ENCODE measurements around the gene CC2D2B.
"Not testable (repeated sequence)": the region's sequence is repeated elsewhere in the genome, so short reads cannot be mapped to it uniquely, and the experiment has no call there.

Gene CC2D2B

GRCh38 chr10:96047004-96047649 is 139.4 kb downstream of the CC2D2B start:
- Histone ChIP-seq H3K36me3 (ENCODE audit: control insufficient read depth, insufficient read depth, low read length) (peaks cover 46% of the 10 kb centered on the region), H3K4me1 (ENCODE audit: control insufficient read depth, insufficient read depth, low read length, poor library complexity, severe bottlenecking) (no peaks in the 10 kb centered on the region), H3K9me3 (ENCODE audit: control insufficient read depth, low read length) (no peaks in the 10 kb centered on the region), H3K4me3 (ENCODE audit: extremely low read depth, insufficient read depth, low read length, poor library complexity, severe bottlenecking) (no peak overlapping the region), H3K27ac (ENCODE audit: low read depth, low read length, severe bottlenecking) (no peak overlapping the region)
- 93 to 100% methylated on average over 4 of the region's 4 CpGs for WGBS, 2 experiments (ENCODE audit: insufficient coverage in 2 of 2)

DNA sequence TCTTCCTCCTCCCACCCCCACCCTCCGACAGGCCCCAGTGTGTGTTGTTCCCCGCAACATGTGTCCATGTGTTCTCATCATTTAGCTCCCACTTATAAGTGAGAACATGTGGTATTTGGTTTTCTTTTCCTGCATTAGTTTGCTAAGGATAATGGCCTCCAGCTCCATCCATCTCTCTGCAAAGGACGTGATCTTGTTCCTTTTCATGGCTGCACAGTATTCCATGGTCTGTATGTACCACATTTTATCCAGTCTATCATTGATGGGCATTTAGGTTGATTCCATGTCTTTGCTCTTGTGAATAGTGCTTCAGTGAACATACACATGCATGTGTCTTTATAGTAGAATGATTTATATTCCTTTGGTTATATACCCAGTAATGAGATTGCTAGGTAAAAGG is 140.2 kb downstream of the CC2D2B start:
- not testable (repeated sequence) for H3K4me1 ChIP-seq (ENCODE audit: control insufficient read depth, insufficient read depth, low read length, poor library complexity, severe bottlenecking); H3K9me3 ChIP-seq (ENCODE audit: control insufficient read depth, low read length); H3K27ac ChIP-seq (ENCODE audit: low read depth, low read length, severe bottlenecking); H3K4me3 ChIP-seq (ENCODE audit: extremely low read depth, insufficient read depth, low read length, poor library complexity, severe bottlenecking)
- 60% methylated on average over 1 of the region's 3 CpGs; no CpG with 5 or more reads in 1 of the 2 experiments for WGBS, 2 experiments (ENCODE audit: insufficient coverage in 2 of 2)
- H3K36me3 ChIP-seq (ENCODE audit: control insufficient read depth, insufficient read depth, low read length) = peaks cover 53% of the 10 kb centered on the region

DNA sequence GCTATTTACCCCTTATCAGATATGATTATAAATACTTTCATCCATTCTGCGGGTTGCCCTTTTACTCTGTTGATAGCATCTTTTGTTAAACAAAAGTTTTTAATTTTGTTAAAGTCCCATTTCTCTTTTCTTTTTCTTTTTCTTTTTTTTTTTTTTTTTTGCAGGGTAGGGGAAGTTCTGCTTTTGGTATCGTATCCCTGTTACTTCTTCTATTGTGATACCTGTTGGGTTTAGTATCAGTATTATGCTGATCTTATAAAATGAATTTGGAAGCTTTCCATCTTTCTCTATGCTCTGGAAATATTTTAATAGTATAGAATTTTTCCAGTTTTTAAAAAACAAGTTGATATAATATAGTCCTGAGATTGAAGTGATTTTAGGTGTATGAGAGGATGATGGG is 141.6 kb downstream of the CC2D2B start:
- Histone ChIP-seq H3K27ac (ENCODE audit: low read depth, low read length, severe bottlenecking) (no peak overlapping the region), H3K9me3 (ENCODE audit: control insufficient read depth, low read length) (no peaks in the 10 kb centered on the region), H3K4me3 (ENCODE audit: extremely low read depth, insufficient read depth, low read length, poor library complexity, severe bottlenecking) (no peak overlapping the region), H3K36me3 (ENCODE audit: control insufficient read depth, insufficient read depth, low read length) (peaks cover 58% of the 10 kb centered on the region), H3K4me1 (ENCODE audit: control insufficient read depth, insufficient read depth, low read length, poor library complexity, severe bottlenecking) (no peaks in the 10 kb centered on the region)
- WGBS, 2 experiments (ENCODE audit: insufficient coverage in 2 of 2) = no CpG with 5 or more reads among the region's 2 CpGs

DNA sequence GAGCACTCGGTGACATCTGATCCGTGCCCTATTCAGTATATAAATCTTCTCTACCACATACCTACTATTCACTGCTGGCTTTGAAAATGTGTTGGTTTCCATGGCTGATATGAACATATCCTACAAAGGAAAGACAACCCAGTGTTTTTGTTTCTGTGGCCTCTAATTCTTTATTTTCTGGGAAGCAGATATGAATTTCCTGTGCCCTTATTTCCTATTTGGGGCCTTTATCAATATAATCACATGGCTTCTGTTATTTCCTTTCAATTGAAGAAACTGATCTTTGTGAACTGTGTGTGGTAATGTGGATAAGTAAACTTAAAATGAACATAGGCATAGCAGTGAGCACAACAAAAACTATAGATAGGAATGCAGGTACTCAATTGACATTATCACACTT is 146.2 kb downstream of the CC2D2B start:
- Histone ChIP-seq H3K9me3 (ENCODE audit: control insufficient read depth, low read length) (no peaks in the 10 kb centered on the region), H3K4me1 (ENCODE audit: control insufficient read depth, insufficient read depth, low read length, poor library complexity, severe bottlenecking) (no peaks in the 10 kb centered on the region), H3K36me3 (ENCODE audit: control insufficient read depth, insufficient read depth, low read length) (peaks cover 74% of the 10 kb centered on the region), H3K4me3 (ENCODE audit: extremely low read depth, insufficient read depth, low read length, poor library complexity, severe bottlenecking) (no peak overlapping the region), H3K27ac (ENCODE audit: low read depth, low read length, severe bottlenecking) (no peak overlapping the region)
- WGBS, 2 experiments (ENCODE audit: insufficient coverage in 2 of 2) = no CpG with 5 or more reads among the region's 2 CpGs

DNA sequence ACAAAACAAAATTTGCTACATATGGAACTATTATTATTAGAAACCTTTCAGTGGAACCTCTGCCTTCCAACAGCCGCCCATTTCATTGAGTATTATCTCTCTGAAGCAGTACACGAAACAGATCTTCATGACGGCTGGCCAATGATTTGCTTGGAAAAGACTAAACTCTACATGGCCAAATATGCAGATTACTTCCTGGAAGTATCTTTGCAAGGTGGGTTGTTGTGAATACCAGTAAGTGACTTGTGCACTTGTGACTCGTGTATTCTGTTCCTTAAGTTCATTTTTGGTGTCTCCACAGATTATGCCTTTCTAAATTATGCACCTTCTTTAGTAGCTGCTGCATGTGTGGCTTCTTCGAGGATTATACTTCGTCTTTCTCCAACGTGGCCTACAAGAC is 149.0 kb downstream of the CC2D2B start:
- H3K9me3 ChIP-seq (ENCODE audit: control insufficient read depth, low read length) = no peaks in the 10 kb centered on the region
- H3K4me3 ChIP-seq (ENCODE audit: extremely low read depth, insufficient read depth, low read length, poor library complexity, severe bottlenecking) = no peak overlapping the region
- no peak overlapping the region for H3K27ac ChIP-seq (ENCODE audit: low read depth, low read length, severe bottlenecking)
- no peaks in the 10 kb centered on the region for H3K4me1 ChIP-seq (ENCODE audit: control insufficient read depth, insufficient read depth, low read length, poor library complexity, severe bottlenecking)
- peaks cover 77% of the 10 kb centered on the region for H3K36me3 ChIP-seq (ENCODE audit: control insufficient read depth, insufficient read depth, low read length)
- WGBS, 2 experiments (ENCODE audit: insufficient coverage in 2 of 2) = 91 to 96% methylated on average over 4 to 6 of the region's 7 CpGs

DNA sequence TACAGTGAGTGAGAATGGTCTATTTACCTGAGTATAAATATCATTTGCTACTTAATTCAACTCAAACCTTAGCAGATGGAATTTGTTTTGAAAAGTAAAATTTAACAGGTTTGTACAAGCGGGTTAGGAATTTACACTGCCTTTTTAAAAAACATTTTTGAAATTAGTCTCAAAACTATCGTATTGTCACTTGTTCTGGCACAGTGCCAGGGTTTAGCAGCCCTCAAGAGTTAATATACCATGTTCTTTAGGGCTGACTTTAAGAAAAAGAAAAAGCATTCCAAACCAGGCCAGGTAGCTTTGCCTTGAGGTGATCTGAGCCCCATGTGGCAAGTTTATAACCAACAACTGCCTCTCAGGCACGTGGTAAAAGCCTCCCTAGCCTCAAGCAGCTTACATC is 153.5 kb downstream of the CC2D2B start:
- Histone ChIP-seq H3K36me3 (ENCODE audit: control insufficient read depth, insufficient read depth, low read length) (peaks cover 54% of the 10 kb centered on the region), H3K27ac (ENCODE audit: low read depth, low read length, severe bottlenecking) (no peak overlapping the region), H3K9me3 (ENCODE audit: control insufficient read depth, low read length) (no peaks in the 10 kb centered on the region), H3K4me1 (ENCODE audit: control insufficient read depth, insufficient read depth, low read length, poor library complexity, severe bottlenecking) (no peaks in the 10 kb centered on the region), H3K4me3 (ENCODE audit: extremely low read depth, insufficient read depth, low read length, poor library complexity, severe bottlenecking) (no peak overlapping the region)
- WGBS, 2 experiments (ENCODE audit: insufficient coverage in 2 of 2) = 92 to 100% methylated on average over 1 to 3 of the region's 3 CpGs

- no peak overlapping the region for H3K4me3 ChIP-seq (ENCODE audit: extremely low read depth, insufficient read depth, low read length, poor library complexity, severe bottlenecking)
- no peaks in the 10 kb centered on the region for H3K9me3 ChIP-seq (ENCODE audit: control insufficient read depth, low read length)
- peaks cover 18% of the 10 kb centered on the region for H3K4me1 ChIP-seq (ENCODE audit: control insufficient read depth, insufficient read depth, low read length, poor library complexity, severe bottlenecking)
- H3K27ac ChIP-seq (ENCODE audit: low read depth, low read length, severe bottlenecking) = no peak overlapping the region
- H3K36me3 ChIP-seq (ENCODE audit: control insufficient read depth, insufficient read depth, low read length) = no peaks in the 10 kb centered on the region
- WGBS, 2 experiments (ENCODE audit: insufficient coverage in 2 of 2) = no CpG with 5 or more reads among the region's 2 CpGs
Measured at GRCh38 chr10:96072674-96073073, 164.9 kb downstream of the CC2D2B start.

GRCh38 chr10:96073722-96074121 is 165.9 kb downstream of the CC2D2B start:
- Histone ChIP-seq H3K27ac (ENCODE audit: low read depth, low read length, severe bottlenecking) (no peak overlapping the region), H3K4me1 (ENCODE audit: control insufficient read depth, insufficient read depth, low read length, poor library complexity, severe bottlenecking) (peaks cover 18% of the 10 kb centered on the region), H3K9me3 (ENCODE audit: control insufficient read depth, low read length) (no peaks in the 10 kb centered on the region), H3K36me3 (ENCODE audit: control insufficient read depth, insufficient read depth, low read length) (no peaks in the 10 kb centered on the region), H3K4me3 (ENCODE audit: extremely low read depth, insufficient read depth, low read length, poor library complexity, severe bottlenecking) (no peak overlapping the region)
- 71 to 100% methylated on average over 1 of the region's 1 CpG for WGBS, 2 experiments (ENCODE audit: insufficient coverage in 2 of 2)

DNA sequence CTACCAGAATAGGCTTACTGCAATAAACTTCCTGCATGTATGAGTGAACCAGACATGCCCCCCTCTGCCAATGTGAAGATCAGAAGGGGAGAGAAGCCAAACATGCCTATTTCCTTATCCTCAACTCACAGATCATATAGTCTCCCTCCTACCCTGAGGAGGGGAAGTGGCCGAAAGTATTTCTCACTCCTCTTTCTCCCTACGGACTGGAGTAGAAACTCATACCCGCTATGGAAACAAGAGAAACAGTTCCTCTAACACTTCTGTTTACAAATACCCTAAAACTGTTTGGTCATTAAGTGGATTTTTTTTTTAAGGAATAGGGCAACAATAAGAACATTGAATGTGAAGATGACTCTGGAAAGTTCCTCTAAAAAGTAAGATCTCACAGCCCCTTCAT is 167.0 kb downstream of the CC2D2B start:
- WGBS, 2 experiments (ENCODE audit: insufficient coverage in 2 of 2) = no CpG with 5 or more reads among the region's 3 CpGs
- Histone ChIP-seq H3K4me3 (ENCODE audit: extremely low read depth, insufficient read depth, low read length, poor library complexity, severe bottlenecking) (no peak overlapping the region), H3K27ac (ENCODE audit: low read depth, low read length, severe bottlenecking) (peak overlapping the region; percentile 68), H3K36me3 (ENCODE audit: control insufficient read depth, insufficient read depth, low read length) (no peaks in the 10 kb centered on the region), H3K9me3 (ENCODE audit: control insufficient read depth, low read length) (no peaks in the 10 kb centered on the region), H3K4me1 (ENCODE audit: control insufficient read depth, insufficient read depth, low read length, poor library complexity, severe bottlenecking) (peaks cover 18% of the 10 kb centered on the region)

DNA sequence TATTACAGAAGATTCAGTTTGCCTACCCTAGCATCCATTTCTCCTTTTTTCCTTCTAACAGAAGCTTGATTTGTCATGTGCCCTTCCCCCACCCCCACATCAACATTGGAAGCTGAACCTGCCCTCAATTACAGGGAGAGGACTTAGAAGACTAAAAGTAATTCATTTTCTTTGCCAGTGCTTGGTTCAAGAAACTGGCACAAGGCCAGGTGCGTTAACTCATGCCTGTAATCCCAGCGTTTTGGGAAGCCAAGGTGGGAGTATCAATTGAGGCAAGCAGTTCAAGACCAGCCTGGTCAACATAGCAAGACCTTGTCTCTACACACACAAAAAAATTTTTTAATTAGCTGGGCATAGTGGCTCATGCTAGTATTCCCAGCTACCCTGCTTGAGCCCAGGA is 168.2 kb downstream of the CC2D2B start:
- Histone ChIP-seq H3K4me3 (ENCODE audit: extremely low read depth, insufficient read depth, low read length, poor library complexity, severe bottlenecking) (no peak overlapping the region), H3K9me3 (ENCODE audit: control insufficient read depth, low read length) (no peaks in the 10 kb centered on the region), H3K36me3 (ENCODE audit: control insufficient read depth, insufficient read depth, low read length) (no peaks in the 10 kb centered on the region), H3K4me1 (ENCODE audit: control insufficient read depth, insufficient read depth, low read length, poor library complexity, severe bottlenecking) (peaks cover 18% of the 10 kb centered on the region), H3K27ac (ENCODE audit: low read depth, low read length, severe bottlenecking) (no peak overlapping the region)
- 67 to 89% methylated on average over 1 to 2 of the region's 2 CpGs for WGBS, 2 experiments (ENCODE audit: insufficient coverage in 2 of 2)

GRCh38 chr10:96077156-96077555 is 169.4 kb downstream of the CC2D2B start:
- H3K4me3 ChIP-seq (ENCODE audit: extremely low read depth, insufficient read depth, low read length, poor library complexity, severe bottlenecking) = no peak overlapping the region
- no CpG with 5 or more reads among the region's 3 CpGs for WGBS, 2 experiments (ENCODE audit: insufficient coverage in 2 of 2)
- no peaks in the 10 kb centered on the region for H3K36me3 ChIP-seq (ENCODE audit: control insufficient read depth, insufficient read depth, low read length)
- peaks cover 18% of the 10 kb centered on the region for H3K4me1 ChIP-seq (ENCODE audit: control insufficient read depth, insufficient read depth, low read length, poor library complexity, severe bottlenecking)
- H3K27ac ChIP-seq (ENCODE audit: low read depth, low read length, severe bottlenecking) = no peak overlapping the region
- H3K9me3 ChIP-seq (ENCODE audit: control insufficient read depth, low read length) = no peaks in the 10 kb centered on the region

Measured in mesodermal cell (in vitro differentiated cells).